AG09319 (cell line): Measurements from ENCODE around the gene PRSS50.

Source experiments
- DNase-seq: peaks from one replicate; pipeline ENCODE4 v3.0.0-alpha.2; 2010; ENCODE audit warnings: low read depth; ENCODE audit errors: extremely low read depth
- CTCF ChIP-seq: IDR thresholded peaks from 2 replicates; pipeline ENCODE4 v1.5.1; 2011; ENCODE audit warnings: low read depth, mild to moderate bottlenecking, inconsistent platforms, low read length, moderate library complexity

PRSS50 gene

GRCh38 chr3:46670891-46671427, 46.7 kb downstream of the PRSS50 start:
- no peak for TF ChIP-seq CTCF
- DNase-seq, result no peak

DNA sequence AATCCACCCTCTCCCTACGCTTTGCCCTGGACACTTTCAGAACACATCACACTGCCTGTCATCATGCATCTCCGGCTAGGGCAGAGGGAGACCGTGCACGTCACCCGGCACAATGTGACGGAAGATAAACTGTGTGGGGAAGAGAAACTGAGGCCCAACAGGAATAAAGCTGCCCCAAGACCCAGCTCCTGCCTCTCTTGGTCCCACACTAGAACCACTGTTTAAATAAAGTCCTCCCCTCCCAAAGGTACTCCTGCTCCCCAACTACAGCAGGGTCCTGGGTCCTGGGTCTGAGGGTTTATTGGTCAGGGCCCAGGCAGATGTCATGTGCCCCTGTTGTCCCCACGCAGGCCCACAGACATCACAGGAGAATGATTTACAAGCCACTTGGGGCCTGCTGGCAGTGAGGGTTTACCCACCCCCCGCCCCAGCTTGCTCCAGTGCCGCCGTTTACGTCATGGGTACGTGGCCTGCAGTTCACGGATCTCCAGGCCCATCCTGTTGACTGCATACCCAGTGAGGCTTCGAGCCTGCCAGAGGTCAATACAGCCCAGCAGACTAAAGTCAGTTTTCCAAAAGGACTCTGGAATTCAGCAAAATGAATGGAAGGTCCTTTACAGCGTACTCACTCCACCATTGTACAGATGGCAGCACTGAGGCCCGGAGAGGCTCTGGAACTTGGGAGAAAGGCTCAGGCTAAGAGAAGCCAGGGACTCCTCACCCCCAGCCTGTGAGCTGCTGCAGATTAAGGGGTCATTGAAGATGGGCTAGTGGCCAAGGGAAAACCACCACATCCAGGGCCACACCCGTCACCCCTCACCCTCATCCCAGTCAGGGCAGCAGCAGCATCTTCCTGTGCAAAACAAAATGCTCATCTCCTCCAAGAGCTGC, 47.4 kb downstream of the PRSS50 start:
- DNase-seq, result no peak
- no peak for TF ChIP-seq CTCF

DNA sequence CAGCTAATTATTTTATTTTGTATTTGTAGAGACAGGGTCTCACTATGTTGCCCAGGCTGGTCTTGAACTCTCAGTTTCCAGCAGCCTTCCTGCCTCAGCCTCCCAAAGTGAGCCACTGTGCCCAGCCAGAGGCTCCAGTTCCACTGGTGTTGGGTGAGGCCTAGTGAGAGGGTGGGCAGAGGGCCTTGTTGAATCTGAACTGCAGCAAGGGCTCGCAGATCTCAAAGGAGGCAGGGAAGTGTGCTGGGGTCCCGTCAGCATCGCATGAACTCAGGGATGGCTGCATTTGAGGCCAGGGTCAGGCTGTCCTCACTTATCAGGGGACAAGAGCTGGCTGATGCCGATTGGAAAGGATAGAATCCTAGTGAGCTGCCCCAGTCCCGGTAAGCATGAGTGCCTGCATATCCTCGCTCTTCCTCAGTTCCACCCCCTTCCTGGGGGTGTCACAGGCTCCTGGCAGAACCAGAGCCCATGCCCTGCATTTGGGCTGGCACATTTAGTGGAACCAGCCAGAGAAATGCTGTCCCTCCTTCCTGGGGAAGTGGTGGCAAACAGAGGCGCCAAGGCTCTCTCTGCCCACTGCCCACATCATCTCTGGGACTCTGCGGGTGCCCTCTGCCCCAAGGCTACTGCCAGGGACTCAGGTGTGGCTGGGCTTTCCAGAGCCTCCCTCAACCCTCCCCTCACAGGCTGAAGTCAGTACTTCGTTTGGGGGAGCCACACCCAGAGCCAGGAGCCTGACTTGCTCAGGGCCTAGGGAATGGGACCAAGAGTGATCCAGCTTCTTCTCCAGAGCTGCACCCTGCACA, 48.3 kb downstream of the PRSS50 start:
- no peak for DNase-seq
- TF ChIP-seq CTCF, result no peak

GRCh38 chr3:46668591-46668990, 49.1 kb downstream of the PRSS50 start:
- DNase-seq, result no peak
- no peak for TF ChIP-seq CTCF

- no peak for TF ChIP-seq CTCF
- DNase-seq, result no peak
Observed at GRCh38 chr3:46668116-46668515, 49.6 kb downstream of the PRSS50 start.

GRCh38 chr3:46667657-46668056, 50.0 kb downstream of the PRSS50 start:
- DNase-seq, result no peak
- no peak for TF ChIP-seq CTCF
